ENCODE measurements around the gene DSCAML1. TPM values are rescaled to one million over a fixed set of nuclear protein-coding genes. Genes with fewer than 3 reads are reported as not detected.

The DSCAML1 gene
- total and polyA plus RNA-seq, 7 experiments from 2014 or later = 0.17 to 1.3 (median 0.60) TPM; not detected in 2

DNA sequence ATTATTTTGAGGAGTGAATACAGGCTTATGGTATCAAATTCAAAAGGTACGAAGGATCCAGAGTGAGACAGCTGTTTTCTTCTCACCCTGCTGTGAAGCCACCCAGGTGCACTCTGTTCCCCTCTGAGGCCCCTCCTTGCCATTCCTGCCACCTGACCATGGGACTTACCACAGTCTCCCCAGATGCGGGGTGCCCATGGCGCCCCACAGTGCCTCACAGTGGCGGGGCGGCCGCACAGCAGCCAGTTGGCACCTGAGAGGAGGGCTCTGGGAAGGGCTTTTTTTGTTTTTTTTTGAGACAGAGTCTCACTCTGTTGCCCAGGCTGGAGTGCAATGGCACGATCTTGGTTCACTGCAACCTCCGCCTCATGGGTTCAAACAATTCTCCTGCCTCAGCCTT is 317.6 kb downstream of the DSCAML1 start:
- ATAC-seq = no peak
- H3K27me3 Mint-ChIP-seq = peaks cover 0 to 12% (median 5%) of the 10 kb centered on the region in 5 donors
- intact Hi-C loops (cut with micrococcal nuclease) = no loop called here

DNA sequence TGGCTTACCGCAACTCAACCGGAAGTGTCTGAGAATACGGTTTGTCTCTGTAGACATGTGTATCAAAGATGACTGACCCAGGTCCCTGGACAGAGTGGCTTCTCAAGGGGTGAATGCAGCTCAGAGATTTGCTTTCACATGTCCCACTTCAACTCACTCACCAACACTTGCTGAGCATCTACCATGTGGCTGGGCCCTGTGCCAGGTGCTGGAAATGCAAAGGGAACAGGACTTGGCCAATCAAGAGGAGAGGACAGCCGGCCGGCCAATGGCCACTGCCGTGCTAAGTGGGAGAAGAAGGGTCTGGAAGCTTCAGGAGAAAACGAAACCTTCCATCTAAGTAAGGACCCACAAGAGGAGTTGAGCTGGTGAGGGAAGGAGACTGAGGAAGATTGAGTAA is 318.1 kb downstream of the DSCAML1 start:
- Histone ChIP-seq H3K9me3 (ENCODE audit: control insufficient read depth in 2 of 3, low read length in 3 of 3) (no peaks in the 10 kb centered on the region), H3K27me3 (ENCODE audit: control insufficient read depth in 2 of 2, insufficient read depth in 2 of 2, low read length in 2 of 2) (no peaks in the 10 kb centered on the region), H3K4me3 (ENCODE audit: low read length) (no peak overlapping the region), H3K27ac (ENCODE audit: low read depth, low read length) (no peak overlapping the region), H3K36me3 (ENCODE audit: control insufficient read depth in 2 of 3, insufficient read depth in 3 of 3, low read length in 3 of 3) (no peaks in the 10 kb centered on the region), H3K4me1 (ENCODE audit: control insufficient read depth in 2 of 2, insufficient read depth in 2 of 2, low read length in 2 of 2) (no peaks in the 10 kb centered on the region)
- intact Hi-C loops (cut with micrococcal nuclease) = no loop called here
- DNase-seq (no peak), ATAC-seq (no peak)
- peaks cover 0 to 12% (median 5%) of the 10 kb centered on the region in 5 donors for H3K27me3 Mint-ChIP-seq
- POLR2A ChIA-PET = no interaction called here
- no peak overlapping the region for H3K27ac Mint-ChIP-seq
- H3K36me3 Mint-ChIP-seq = no peaks in the 10 kb centered on the region
- no peak overlapping the region for H3K4me3 Mint-ChIP-seq
- H3K4me1 Mint-ChIP-seq = peaks cover 0 to 3% (median 0%) of the 10 kb centered on the region in 7 donors
- H3K9me3 Mint-ChIP-seq = peaks cover 0 to 1% (median 0%) of the 10 kb centered on the region in 11 donors
- CTCF ChIA-PET = no interaction called here

More for the DNA sequence above, 317.6 kb downstream of the DSCAML1 start:
- no peak for DNase-seq
- Mint-ChIP-seq H3K27ac (no peak overlapping the region), H3K4me1 (peaks cover 0 to 3% (median 0%) of the 10 kb centered on the region in 7 donors), H3K9me3 (peaks cover 0 to 1% (median 0%) of the 10 kb centered on the region in 11 donors), H3K4me3 (no peak overlapping the region), H3K36me3 (no peaks in the 10 kb centered on the region)
- Histone ChIP-seq H3K36me3 (ENCODE audit: control insufficient read depth in 2 of 3, insufficient read depth in 3 of 3, low read length in 3 of 3) (no peaks in the 10 kb centered on the region), H3K4me1 (ENCODE audit: control insufficient read depth in 2 of 2, insufficient read depth in 2 of 2, low read length in 2 of 2) (no peaks in the 10 kb centered on the region), H3K27ac (ENCODE audit: low read depth, low read length) (no peak overlapping the region), H3K27me3 (ENCODE audit: control insufficient read depth in 2 of 2, insufficient read depth in 2 of 2, low read length in 2 of 2) (no peaks in the 10 kb centered on the region), H3K4me3 (ENCODE audit: low read length) (no peak overlapping the region), H3K9me3 (ENCODE audit: control insufficient read depth in 2 of 3, low read length in 3 of 3) (no peaks in the 10 kb centered on the region)
- ChIA-PET CTCF (no interaction called here), POLR2A (no interaction called here)

DNA sequence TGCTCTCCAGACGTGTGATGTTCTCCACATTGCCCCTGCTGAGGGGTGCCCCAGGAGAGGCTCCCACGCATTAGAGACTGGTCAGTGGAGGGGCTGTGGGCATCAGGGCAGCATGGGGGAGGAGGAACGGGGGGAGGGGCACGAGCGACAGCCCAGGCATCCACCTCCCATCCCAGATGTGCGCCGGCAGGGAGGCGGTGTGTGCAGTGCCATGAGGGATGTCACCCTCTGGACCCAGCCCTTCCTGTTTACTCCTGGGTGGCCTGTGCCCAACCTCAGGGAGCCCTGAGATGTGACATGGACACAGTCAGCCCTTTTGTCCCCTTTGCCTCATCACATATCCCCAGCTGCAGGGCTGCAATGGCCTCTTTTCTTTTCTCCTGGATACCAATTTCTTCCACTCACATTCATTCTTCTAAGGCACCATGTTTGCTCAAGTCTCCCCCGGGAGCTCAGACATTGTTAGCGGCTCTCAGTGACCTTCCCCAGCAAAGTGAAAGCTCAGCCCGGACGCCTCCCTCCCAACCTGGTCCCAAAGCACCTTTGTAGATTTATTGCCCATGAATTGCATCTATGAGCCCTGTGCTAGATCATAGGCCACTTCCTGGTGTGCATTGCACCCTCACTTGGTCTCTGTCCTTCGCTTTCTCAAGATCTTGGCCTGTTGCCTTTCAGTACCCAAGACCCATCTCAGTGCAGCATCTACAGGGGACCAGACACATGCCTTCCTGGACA is 318.7 kb downstream of the DSCAML1 start:
- Histone ChIP-seq H3K36me3 (ENCODE audit: control insufficient read depth in 2 of 3, insufficient read depth in 3 of 3, low read length in 3 of 3) (no peaks in the 10 kb centered on the region), H3K4me3 (ENCODE audit: low read length) (no peak overlapping the region), H3K4me1 (ENCODE audit: control insufficient read depth in 2 of 2, insufficient read depth in 2 of 2, low read length in 2 of 2) (no peaks in the 10 kb centered on the region), H3K27ac (ENCODE audit: low read depth, low read length) (no peak overlapping the region), H3K27me3 (ENCODE audit: control insufficient read depth in 2 of 2, insufficient read depth in 2 of 2, low read length in 2 of 2) (no peaks in the 10 kb centered on the region), H3K9me3 (ENCODE audit: control insufficient read depth in 2 of 3, low read length in 3 of 3) (no peaks in the 10 kb centered on the region)
- Mint-ChIP-seq H3K27me3 (peaks cover 0 to 10% (median 5%) of the 10 kb centered on the region in 5 donors), H3K4me3 (no peak overlapping the region), H3K9me3 (peaks cover 0 to 1% (median 0%) of the 10 kb centered on the region in 11 donors), H3K36me3 (no peaks in the 10 kb centered on the region), H3K4me1 (peaks cover 0 to 3% (median 0%) of the 10 kb centered on the region in 7 donors), H3K27ac (no peak overlapping the region)
- intact Hi-C loops (cut with micrococcal nuclease) = no loop called here
- ChIA-PET CTCF (no interaction called here), POLR2A (no interaction called here)
- ATAC-seq = no peak
- no peak for DNase-seq

DNA sequence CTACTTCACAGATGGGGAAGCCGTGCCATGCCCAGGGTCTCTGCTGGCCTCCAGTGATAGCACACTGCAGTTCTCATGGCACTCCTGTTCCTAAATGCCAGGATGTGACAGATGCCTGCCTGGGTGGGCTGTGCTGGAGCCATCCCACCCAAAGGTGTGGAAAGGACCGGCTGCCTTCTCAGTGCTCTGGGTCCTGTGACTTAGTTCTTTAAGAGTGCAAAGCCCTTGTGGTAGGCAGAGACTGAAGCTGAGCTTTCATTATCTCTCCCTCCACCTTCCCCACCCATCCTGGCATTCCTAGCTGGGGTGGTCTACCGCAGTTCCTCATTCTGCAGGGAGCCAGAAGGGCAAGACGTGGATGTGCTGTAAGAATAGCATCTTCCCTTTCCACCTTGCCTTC is 319.3 kb downstream of the DSCAML1 start:
- Mint-ChIP-seq H3K4me1 (peaks cover 0 to 3% (median 0%) of the 10 kb centered on the region in 7 donors), H3K27me3 (peaks cover 0 to 8% (median 5%) of the 10 kb centered on the region in 5 donors)

DNA sequence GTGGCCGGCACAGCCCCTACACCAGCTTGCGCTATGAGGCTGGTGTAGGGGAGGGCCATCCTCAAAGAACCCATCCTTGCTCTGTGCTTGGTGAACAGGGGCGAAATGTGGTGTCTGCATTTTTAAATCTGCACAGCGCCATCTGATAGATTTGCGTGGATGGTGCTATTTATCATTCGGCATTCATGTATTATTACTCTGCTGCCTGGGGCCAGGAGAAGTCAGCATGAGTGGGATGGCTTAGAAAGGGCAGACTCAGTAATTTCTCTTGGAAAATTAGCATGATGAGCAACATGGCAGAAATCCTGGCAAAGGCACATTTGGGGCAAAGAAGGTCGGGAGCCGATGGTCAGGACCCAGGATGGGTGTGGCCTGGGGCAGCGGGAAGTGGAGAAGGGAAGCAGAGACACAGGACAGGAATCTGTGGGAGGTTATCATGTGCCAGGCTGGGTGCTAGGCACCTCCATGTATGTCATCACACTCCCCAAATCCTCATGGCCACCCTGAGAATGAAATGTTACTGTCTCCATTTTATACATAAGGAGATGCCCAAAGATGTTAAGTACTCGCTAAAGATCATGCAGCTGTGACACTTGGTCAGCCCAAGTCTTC is 320.4 kb downstream of the DSCAML1 start:
- intact Hi-C loops (cut with micrococcal nuclease) = no loop called here
- ATAC-seq (no peak), DNase-seq (no peak)
- ChIA-PET POLR2A (no interaction called here), CTCF (interaction anchor here (1.0 kb wide), 1 partner anchor 51 kb away, joined by 3 read pairs; no protein-coding TSS in a partner anchor)
- Histone ChIP-seq H3K9me3 (ENCODE audit: control insufficient read depth in 2 of 3, low read length in 3 of 3) (no peaks in the 10 kb centered on the region), H3K27me3 (ENCODE audit: control insufficient read depth in 2 of 2, insufficient read depth in 2 of 2, low read length in 2 of 2) (no peaks in the 10 kb centered on the region), H3K36me3 (ENCODE audit: control insufficient read depth in 2 of 3, insufficient read depth in 3 of 3, low read length in 3 of 3) (no peaks in the 10 kb centered on the region), H3K4me1 (ENCODE audit: control insufficient read depth in 2 of 2, insufficient read depth in 2 of 2, low read length in 2 of 2) (no peaks in the 10 kb centered on the region), H3K4me3 (ENCODE audit: low read length) (no peak overlapping the region), H3K27ac (ENCODE audit: low read depth, low read length) (no peak overlapping the region)
- H3K27me3 Mint-ChIP-seq = peaks cover 0 to 8% (median 5%) of the 10 kb centered on the region in 5 donors
- no peak overlapping the region for H3K27ac Mint-ChIP-seq
- H3K9me3 Mint-ChIP-seq = peaks cover 0 to 1% (median 0%) of the 10 kb centered on the region in 11 donors
- H3K4me1 Mint-ChIP-seq = peaks cover 0 to 3% (median 0%) of the 10 kb centered on the region in 7 donors
- H3K4me3 Mint-ChIP-seq = no peak overlapping the region
- H3K36me3 Mint-ChIP-seq = no peaks in the 10 kb centered on the region

More for the DNA sequence above, 319.3 kb downstream of the DSCAML1 start:
- Mint-ChIP-seq H3K36me3 (no peaks in the 10 kb centered on the region), H3K27ac (no peak overlapping the region), H3K9me3 (peaks cover 0 to 1% (median 0%) of the 10 kb centered on the region in 11 donors), H3K4me3 (no peak overlapping the region)
- intact Hi-C loops (cut with micrococcal nuclease) = no loop called here
- no peaks in the 10 kb centered on the region for H3K36me3 ChIP-seq (ENCODE audit: control insufficient read depth in 2 of 3, insufficient read depth in 3 of 3, low read length in 3 of 3)
- no peak overlapping the region for H3K27ac ChIP-seq (ENCODE audit: low read depth, low read length)
- no peaks in the 10 kb centered on the region for H3K9me3 ChIP-seq (ENCODE audit: control insufficient read depth in 2 of 3, low read length in 3 of 3)
- ATAC-seq (no peak), DNase-seq (no peak)
- no peak overlapping the region for H3K4me3 ChIP-seq (ENCODE audit: low read length)
- no peaks in the 10 kb centered on the region for H3K4me1 ChIP-seq (ENCODE audit: control insufficient read depth in 2 of 2, insufficient read depth in 2 of 2, low read length in 2 of 2)
- CTCF ChIA-PET = no interaction called here
- POLR2A ChIA-PET = no interaction called here
- H3K27me3 ChIP-seq (ENCODE audit: control insufficient read depth in 2 of 2, insufficient read depth in 2 of 2, low read length in 2 of 2) = no peaks in the 10 kb centered on the region

DNA sequence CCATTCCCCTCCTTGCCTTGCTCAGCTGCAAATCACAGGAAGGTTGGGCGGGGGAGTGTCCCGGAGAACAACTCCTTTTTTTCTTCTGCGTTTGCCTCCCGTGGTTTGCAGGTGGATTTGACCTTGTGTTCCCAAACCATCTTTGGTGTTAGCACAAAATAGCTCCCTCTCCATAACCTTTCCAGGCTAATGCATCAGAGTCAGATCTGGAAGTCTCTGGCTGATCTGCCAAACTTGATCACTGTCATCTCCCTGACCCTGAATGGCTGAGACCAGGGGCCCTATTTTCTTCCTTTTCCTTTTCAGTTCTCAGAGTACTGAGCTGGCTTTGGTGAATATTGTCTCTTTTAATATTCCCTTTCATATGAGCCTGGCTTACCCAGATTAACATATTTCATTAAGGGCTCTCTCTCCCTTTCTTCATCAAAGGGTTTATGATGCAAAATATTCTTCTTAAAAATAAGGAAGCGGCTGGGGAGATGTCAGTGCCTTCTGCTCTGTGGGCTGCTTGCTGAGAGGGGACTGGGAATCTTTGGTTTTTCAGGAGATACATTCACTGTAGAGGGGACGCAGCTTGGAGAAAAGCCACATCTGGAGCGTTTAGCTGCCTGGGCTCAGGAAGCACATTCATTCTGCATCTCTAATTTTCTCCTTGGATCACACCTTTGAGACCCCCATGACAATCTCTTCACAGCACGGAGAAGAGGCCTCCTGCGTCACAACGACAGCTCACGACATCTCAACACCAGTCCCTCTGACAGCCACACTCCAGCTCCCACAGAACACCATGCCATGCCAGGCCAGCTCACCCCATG is 321.1 kb downstream of the DSCAML1 start:
- H3K27ac ChIP-seq (ENCODE audit: low read depth, low read length) = no peak overlapping the region
- CTCF ChIA-PET = interaction anchor here (1.0 kb wide), 1 partner anchor 50 kb away, joined by 3 read pairs; no protein-coding TSS in a partner anchor
- POLR2A ChIA-PET = no interaction called here
- no peak for DNase-seq
- H3K4me3 ChIP-seq (ENCODE audit: low read length) = no peak overlapping the region
- Mint-ChIP-seq H3K9me3 (peaks cover 0 to 1% (median 0%) of the 10 kb centered on the region in 11 donors), H3K36me3 (no peaks in the 10 kb centered on the region), H3K27me3 (peaks cover 0 to 8% (median 5%) of the 10 kb centered on the region in 5 donors), H3K27ac (no peak overlapping the region), H3K4me3 (no peak overlapping the region), H3K4me1 (peaks cover 0 to 3% (median 0%) of the 10 kb centered on the region in 7 donors)
- no peaks in the 10 kb centered on the region for H3K4me1 ChIP-seq (ENCODE audit: control insufficient read depth in 2 of 2, insufficient read depth in 2 of 2, low read length in 2 of 2)
- H3K27me3 ChIP-seq (ENCODE audit: control insufficient read depth in 2 of 2, insufficient read depth in 2 of 2, low read length in 2 of 2) = no peaks in the 10 kb centered on the region
- intact Hi-C loops (cut with micrococcal nuclease) = no loop called here
- no peaks in the 10 kb centered on the region for H3K36me3 ChIP-seq (ENCODE audit: control insufficient read depth in 2 of 3, insufficient read depth in 3 of 3, low read length in 3 of 3)
- no peaks in the 10 kb centered on the region for H3K9me3 ChIP-seq (ENCODE audit: control insufficient read depth in 2 of 3, low read length in 3 of 3)
- no peak for ATAC-seq
